ENCODE data around the gene DSCAM. TPM values are rescaled to one million over a fixed set of nuclear protein-coding genes. Genes with fewer than 3 reads are reported as not detected.

The DSCAM gene
- polyA plus RNA-seq, 4 donors, result 0.06 to 0.13 (median 0.11) TPM

GRCh38 chr21:39980241-39980820 lies 866.6 kb downstream of the DSCAM start:
- peak in 2 of 4 donors; percentile 20 for DNase-seq (ENCODE audit: low read depth in 4 of 4, low spot score in 3 of 4)

DNA sequence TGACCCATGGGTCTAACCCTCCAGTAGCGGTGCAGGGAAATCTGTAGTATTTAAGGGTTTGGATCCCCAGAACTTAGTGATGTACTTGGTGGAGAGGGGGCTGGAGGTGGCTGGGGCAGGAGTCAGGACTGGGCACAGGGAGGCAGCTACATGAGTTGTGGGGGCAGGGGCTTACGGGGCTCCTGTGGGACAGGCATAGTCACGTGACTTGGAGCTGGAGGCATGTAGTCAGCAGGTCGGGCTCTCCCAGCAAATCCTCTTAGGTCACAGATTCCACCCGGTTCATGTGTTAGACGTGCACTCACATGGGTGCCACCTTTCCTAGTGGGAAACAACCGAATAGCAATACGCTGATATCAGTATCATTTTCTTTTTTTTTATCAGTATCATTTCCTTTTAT lies 867.6 kb downstream of the DSCAM start:
- DNase-seq (ENCODE audit: low read depth in 4 of 4, low spot score in 3 of 4), result no peak

DNA sequence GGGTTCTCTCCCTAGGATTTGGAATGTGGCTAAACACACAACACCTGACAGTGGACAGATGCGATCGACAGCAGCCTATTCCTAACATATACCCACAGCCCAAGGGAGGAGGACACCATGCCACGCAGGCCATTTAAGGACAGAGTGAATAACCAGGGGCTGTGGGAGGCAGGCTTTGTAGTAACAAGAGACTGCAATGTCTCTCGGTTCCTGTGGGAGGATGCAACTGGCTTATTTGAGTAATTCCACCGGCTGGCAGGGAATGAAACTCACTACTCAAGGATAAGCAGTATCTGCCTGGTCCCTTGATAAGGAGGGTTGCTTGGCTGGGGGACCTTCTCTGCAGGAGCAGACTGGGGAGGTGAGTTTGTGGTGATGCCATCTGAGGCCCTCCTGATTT lies 870.2 kb downstream of the DSCAM start:
- DNase-seq (ENCODE audit: low read depth in 4 of 4, low spot score in 3 of 4), result peak in 1 of 4 donors; percentile 12

- no peak for DNase-seq (ENCODE audit: low read depth in 4 of 4, low spot score in 3 of 4)
Measured at GRCh38 chr21:39972976-39973770, 873.8 kb downstream of the DSCAM start.

- DNase-seq (ENCODE audit: low read depth in 4 of 4, low spot score in 3 of 4), result no peak
Measured at GRCh38 chr21:39972471-39972870, 874.5 kb downstream of the DSCAM start.

DNA sequence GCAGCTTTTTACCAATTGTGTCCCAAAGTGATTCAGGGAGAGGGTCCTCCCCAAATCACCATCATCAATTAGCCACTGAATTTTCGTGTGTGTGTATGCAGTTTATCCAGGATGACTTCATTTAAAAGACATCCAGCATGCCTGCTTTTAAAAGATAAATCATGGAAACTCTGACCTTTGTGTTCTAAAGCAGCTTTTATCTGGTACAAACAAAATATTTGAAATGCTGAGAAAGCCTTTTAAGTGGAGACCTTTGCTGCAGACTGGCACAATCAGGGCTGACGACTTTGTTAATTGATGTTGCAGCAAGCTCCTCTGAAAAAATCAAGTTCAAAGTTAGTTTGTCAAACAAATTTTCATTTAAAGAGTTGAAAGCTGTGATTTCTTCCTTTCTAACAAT lies 875.0 kb downstream of the DSCAM start:
- no peak for DNase-seq (ENCODE audit: low read depth in 4 of 4, low spot score in 3 of 4)

GRCh38 chr21:39969691-39970364 lies 877.1 kb downstream of the DSCAM start:
- no peak for DNase-seq (ENCODE audit: low read depth in 4 of 4, low spot score in 3 of 4)

- no peak for DNase-seq (ENCODE audit: low read depth in 4 of 4, low spot score in 3 of 4)
Measured at GRCh38 chr21:39968010-39968409, 878.9 kb downstream of the DSCAM start.

- no peak for DNase-seq (ENCODE audit: low read depth in 4 of 4, low spot score in 3 of 4)
Measured at GRCh38 chr21:39966786-39967185, 880.2 kb downstream of the DSCAM start.

GRCh38 chr21:39965026-39965425 lies 881.9 kb downstream of the DSCAM start:
- no peak for DNase-seq (ENCODE audit: low read depth in 4 of 4, low spot score in 3 of 4)

DNA sequence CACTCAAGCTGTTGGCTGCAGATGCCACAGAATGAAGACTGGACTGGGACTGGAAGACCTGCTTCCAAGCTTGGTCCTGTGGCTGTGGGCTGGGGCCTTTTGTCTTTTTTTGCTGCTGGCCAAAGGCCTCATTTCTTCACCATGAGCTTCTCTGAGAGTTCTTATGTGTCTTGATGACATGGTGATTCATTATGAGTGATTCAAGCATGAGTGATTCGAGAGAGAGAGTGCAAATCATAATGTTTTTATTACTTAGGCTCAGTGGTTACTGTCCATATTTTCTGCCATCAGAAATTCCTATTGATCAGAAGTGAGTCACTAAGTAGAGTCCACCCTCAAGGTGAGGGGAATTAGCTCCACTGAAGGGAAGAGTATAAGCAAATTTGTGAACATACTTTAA lies 885.7 kb downstream of the DSCAM start:
- no peak for DNase-seq (ENCODE audit: low read depth in 4 of 4, low spot score in 3 of 4)
